PC-3 (cell line): ENCODE data around the gene GLRX.

Experiments
- EZH2phosphoT487 ChIP-seq: fragments of 300-600 bp; sonication (generic); IDR thresholded peaks from 2 replicates; pipeline ENCODE4 v1.6.1; 2018; ENCODE audit warnings: mild to moderate bottlenecking, antibody characterized with exemption, low read length, borderline replicate concordance
- TF ChIP-seq, protein P1 (sequence below): fragments of 300-600 bp; sonication (generic); conservative IDR thresholded peaks from 2 replicates; pipeline ENCODE4 v1.5.1; 2017; ENCODE audit warnings: antibody characterized with exemption, low read depth, mild to moderate bottlenecking, low read length

DNA sequence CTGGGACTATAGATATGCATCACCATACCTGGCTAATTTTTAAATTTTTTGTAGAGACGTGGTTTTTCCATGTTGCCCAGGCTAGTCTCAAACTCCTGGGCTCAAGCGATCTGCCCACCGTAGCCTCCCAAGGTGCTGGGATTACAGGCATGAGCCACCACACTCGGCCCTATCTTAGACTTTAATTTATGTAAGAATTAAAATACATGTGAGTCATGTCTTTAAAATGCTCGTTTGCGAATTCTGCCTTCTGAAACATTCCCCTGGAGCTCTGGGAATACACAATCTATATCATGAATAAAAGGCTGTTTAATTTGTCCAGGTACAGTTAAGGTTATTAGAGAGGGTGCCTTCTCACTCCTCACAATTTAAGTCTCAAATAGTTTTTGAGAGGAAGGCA, 58.6 kb downstream of the GLRX start:
- TF ChIP-seq, protein P1, sequence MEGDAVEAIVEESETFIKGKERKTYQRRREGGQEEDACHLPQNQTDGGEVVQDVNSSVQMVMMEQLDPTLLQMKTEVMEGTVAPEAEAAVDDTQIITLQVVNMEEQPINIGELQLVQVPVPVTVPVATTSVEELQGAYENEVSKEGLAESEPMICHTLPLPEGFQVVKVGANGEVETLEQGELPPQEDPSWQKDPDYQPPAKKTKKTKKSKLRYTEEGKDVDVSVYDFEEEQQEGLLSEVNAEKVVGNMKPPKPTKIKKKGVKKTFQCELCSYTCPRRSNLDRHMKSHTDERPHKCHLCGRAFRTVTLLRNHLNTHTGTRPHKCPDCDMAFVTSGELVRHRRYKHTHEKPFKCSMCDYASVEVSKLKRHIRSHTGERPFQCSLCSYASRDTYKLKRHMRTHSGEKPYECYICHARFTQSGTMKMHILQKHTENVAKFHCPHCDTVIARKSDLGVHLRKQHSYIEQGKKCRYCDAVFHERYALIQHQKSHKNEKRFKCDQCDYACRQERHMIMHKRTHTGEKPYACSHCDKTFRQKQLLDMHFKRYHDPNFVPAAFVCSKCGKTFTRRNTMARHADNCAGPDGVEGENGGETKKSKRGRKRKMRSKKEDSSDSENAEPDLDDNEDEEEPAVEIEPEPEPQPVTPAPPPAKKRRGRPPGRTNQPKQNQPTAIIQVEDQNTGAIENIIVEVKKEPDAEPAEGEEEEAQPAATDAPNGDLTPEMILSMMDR: no peak
- TF ChIP-seq EZH2phosphoT487: no peak
